SK-N-SH treated with all-trans-retinoic acid at 6 μM for 48 hours (cell line): ENCODE results near the gene GFI1B.

Experiments used
- ZFP30 ChIP-seq: fragments of 450-650 bp; formaldehyde crosslinking; IDR thresholded peaks from 2 replicates; pipeline ENCODE4 v1.5.0; 2022; ENCODE audit warnings: mild to moderate bottlenecking, moderate library complexity
- ZNF8 ChIP-seq: fragments of 450-650 bp; formaldehyde crosslinking; IDR thresholded peaks from 2 replicates; pipeline ENCODE4 v1.5.0; 2020; ENCODE audit warnings: mild to moderate bottlenecking, moderate library complexity

- no peak for TF ChIP-seq ZNF8
- TF ChIP-seq ZFP30 (CRISPR knock-in tag), result no peak
Observed at GRCh38 chr9:132946631-132947295, 31.7 kb upstream of the GFI1B start.
